ENCODE data around the gene GATA3. TPM values are rescaled to one million over a fixed set of nuclear protein-coding genes. Genes with fewer than 3 reads are reported as not detected.

GATA3 gene
- total RNA-seq, 1 experiment from 2014 or later, result 5.0 TPM

DNA sequence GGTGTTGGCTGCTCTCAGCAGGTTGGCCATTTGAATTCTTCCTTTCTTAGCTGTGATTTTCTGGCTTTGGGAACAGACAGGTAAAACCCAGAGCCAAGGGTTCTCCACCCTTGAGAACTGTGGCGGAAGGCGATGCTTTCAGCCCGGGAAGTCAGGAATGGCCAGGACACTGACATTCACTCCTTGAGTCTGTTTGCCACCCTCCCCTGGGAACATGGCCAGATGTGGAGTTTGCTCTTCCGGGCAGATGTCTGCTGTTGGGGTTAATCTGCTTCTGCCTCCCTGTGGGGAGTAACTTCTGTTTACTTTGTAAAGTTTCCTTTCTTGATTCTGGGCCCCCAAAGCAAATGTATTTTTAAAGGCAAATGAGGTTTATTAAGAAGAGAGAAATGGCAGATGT lies 17.7 kb downstream of the GATA3 start:
- Mint-ChIP-seq H3K36me3 (ENCODE audit: insufficient read depth, unreplicated experiment) (peaks cover 20% of the 10 kb centered on the region), H3K27ac (ENCODE audit: unreplicated experiment) (no peak overlapping the region), H3K9me3 (ENCODE audit: low read depth, unreplicated experiment) (no peaks in the 10 kb centered on the region), H3K4me3 (ENCODE audit: low read depth, unreplicated experiment) (no peak overlapping the region), H3K27me3 (ENCODE audit: unreplicated experiment) (no peaks in the 10 kb centered on the region), H3K4me1 (ENCODE audit: low read depth, unreplicated experiment) (no peaks in the 10 kb centered on the region)
- TF ChIP-seq, protein P1, sequence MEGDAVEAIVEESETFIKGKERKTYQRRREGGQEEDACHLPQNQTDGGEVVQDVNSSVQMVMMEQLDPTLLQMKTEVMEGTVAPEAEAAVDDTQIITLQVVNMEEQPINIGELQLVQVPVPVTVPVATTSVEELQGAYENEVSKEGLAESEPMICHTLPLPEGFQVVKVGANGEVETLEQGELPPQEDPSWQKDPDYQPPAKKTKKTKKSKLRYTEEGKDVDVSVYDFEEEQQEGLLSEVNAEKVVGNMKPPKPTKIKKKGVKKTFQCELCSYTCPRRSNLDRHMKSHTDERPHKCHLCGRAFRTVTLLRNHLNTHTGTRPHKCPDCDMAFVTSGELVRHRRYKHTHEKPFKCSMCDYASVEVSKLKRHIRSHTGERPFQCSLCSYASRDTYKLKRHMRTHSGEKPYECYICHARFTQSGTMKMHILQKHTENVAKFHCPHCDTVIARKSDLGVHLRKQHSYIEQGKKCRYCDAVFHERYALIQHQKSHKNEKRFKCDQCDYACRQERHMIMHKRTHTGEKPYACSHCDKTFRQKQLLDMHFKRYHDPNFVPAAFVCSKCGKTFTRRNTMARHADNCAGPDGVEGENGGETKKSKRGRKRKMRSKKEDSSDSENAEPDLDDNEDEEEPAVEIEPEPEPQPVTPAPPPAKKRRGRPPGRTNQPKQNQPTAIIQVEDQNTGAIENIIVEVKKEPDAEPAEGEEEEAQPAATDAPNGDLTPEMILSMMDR (IDR thresholded peaks at IDR 0.05; ENCODE audit: unreplicated experiment), result no peak
- intact Hi-C loops (cut with micrococcal nuclease; ENCODE audit: unreplicated experiment), result no loop called here
- BruUV-seq (replicated peaks), result no TSS peak
- CTCF ChIA-PET, result no interaction called here
- DNase-seq, result no peak

DNA sequence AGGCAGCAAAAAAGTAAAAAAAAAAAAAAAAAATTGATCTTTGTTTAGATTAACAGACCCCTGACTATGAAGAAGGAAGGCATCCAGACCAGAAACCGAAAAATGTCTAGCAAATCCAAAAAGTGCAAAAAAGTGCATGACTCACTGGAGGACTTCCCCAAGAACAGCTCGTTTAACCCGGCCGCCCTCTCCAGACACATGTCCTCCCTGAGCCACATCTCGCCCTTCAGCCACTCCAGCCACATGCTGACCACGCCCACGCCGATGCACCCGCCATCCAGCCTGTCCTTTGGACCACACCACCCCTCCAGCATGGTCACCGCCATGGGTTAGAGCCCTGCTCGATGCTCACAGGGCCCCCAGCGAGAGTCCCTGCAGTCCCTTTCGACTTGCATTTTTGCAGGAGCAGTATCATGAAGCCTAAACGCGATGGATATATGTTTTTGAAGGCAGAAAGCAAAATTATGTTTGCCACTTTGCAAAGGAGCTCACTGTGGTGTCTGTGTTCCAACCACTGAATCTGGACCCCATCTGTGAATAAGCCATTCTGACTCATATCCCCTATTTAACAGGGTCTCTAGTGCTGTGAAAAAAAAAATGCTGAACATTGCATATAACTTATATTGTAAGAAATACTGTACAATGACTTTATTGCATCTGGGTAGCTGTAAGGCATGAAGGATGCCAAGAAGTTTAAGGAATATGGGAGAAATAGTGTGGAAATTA lies 19.4 kb downstream of the GATA3 start:
- CTCF ChIA-PET, result interaction anchor here (0.7 kb wide), 1 partner anchor 247 kb away, joined by 3 read pairs; no protein-coding TSS in a partner anchor
- TF ChIP-seq, protein P1 (IDR thresholded peaks at IDR 0.05; ENCODE audit: unreplicated experiment), result no peak
- H3K36me3 Mint-ChIP-seq (ENCODE audit: insufficient read depth, unreplicated experiment), result peaks cover 20% of the 10 kb centered on the region
- no TSS peak for BruUV-seq (replicated peaks)
- intact Hi-C loops (cut with micrococcal nuclease; ENCODE audit: unreplicated experiment), result no loop called here
- no peaks in the 10 kb centered on the region for H3K4me1 Mint-ChIP-seq (ENCODE audit: low read depth, unreplicated experiment)
- no peak overlapping the region for H3K4me3 Mint-ChIP-seq (ENCODE audit: low read depth, unreplicated experiment)
- no peaks in the 10 kb centered on the region for H3K9me3 Mint-ChIP-seq (ENCODE audit: low read depth, unreplicated experiment)
- no peaks in the 10 kb centered on the region for H3K27me3 Mint-ChIP-seq (ENCODE audit: unreplicated experiment)
- no peak overlapping the region for H3K27ac Mint-ChIP-seq (ENCODE audit: unreplicated experiment)
- DNase-seq, result no peak

DNA sequence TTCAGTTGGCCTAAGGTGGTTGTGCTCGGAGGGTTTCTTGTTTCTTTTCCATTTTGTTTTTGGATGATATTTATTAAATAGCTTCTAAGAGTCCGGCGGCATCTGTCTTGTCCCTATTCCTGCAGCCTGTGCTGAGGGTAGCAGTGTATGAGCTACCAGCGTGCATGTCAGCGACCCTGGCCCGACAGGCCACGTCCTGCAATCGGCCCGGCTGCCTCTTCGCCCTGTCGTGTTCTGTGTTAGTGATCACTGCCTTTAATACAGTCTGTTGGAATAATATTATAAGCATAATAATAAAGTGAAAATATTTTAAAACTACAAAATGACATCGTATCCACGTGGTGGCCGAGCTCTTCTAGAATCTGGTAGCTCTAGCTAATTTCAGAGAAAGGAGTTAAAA lies 20.4 kb downstream of the GATA3 start:
- H3K27me3 Mint-ChIP-seq (ENCODE audit: unreplicated experiment), result no peaks in the 10 kb centered on the region
- peaks cover 20% of the 10 kb centered on the region for H3K36me3 Mint-ChIP-seq (ENCODE audit: insufficient read depth, unreplicated experiment)
- H3K4me1 Mint-ChIP-seq (ENCODE audit: low read depth, unreplicated experiment), result no peaks in the 10 kb centered on the region
- no peak for DNase-seq
- intact Hi-C loops (cut with micrococcal nuclease; ENCODE audit: unreplicated experiment), result no loop called here
- H3K9me3 Mint-ChIP-seq (ENCODE audit: low read depth, unreplicated experiment), result no peaks in the 10 kb centered on the region
- H3K27ac Mint-ChIP-seq (ENCODE audit: unreplicated experiment), result no peak overlapping the region
- TF ChIP-seq, protein P1 (IDR thresholded peaks at IDR 0.05; ENCODE audit: unreplicated experiment), result no peak
- H3K4me3 Mint-ChIP-seq (ENCODE audit: low read depth, unreplicated experiment), result no peak overlapping the region
- CTCF ChIA-PET, result no interaction called here
- BruUV-seq (replicated peaks), result no TSS peak

DNA sequence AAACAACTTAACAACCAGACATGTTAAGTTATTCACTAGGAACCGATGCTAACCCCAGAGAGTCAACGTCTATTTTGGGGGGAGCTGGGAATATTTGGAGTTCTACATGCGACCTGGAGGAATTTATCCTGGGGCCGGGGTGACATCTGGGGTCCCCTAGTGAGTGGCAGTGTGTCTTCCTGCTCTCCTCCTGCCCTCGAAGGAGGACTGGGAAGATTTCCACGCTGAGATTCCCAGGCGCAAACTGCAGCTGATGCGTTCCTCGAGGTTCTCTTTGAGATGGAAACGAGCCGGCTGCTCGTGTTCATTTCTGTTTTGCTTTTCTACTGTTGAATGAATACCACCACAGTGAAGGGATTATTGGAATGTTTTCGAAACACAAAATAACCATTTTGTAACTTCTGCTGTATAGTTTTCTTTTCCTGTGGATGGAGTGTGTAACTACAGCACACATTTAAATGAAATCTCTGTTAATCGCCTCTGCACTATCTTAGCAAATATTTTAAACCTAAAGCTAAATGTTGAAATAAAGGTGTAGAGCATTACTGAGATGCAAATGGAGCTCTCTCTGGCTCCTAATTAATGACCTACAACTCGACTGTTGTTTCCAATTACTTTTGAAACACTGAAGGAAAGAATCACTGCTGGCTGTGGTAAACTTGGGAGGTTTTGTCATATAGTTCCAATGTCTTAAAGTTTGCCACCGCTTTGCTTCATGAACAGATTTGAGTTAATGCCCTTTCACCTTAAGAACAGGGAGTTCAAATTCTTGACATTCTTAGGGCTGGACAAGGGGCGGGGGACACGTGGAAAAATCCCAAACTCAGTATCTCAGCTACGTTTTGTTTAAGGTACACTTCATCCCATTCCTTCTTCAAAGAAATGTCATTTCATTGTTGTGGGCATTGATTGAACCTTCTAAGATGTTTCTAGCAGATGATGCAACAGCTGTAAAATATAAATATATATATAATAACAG lies 21.1 kb downstream of the GATA3 start:
- intact Hi-C loops (cut with micrococcal nuclease; ENCODE audit: unreplicated experiment), result no loop called here
- BruUV-seq (replicated peaks), result no TSS peak
- TF ChIP-seq, protein P1 (IDR thresholded peaks at IDR 0.05; ENCODE audit: unreplicated experiment), result no peak
- no peak for DNase-seq
- no peak overlapping the region for H3K27ac Mint-ChIP-seq (ENCODE audit: unreplicated experiment)
- H3K4me3 Mint-ChIP-seq (ENCODE audit: low read depth, unreplicated experiment), result no peak overlapping the region
- H3K9me3 Mint-ChIP-seq (ENCODE audit: low read depth, unreplicated experiment), result no peaks in the 10 kb centered on the region
- peaks cover 13% of the 10 kb centered on the region for H3K36me3 Mint-ChIP-seq (ENCODE audit: insufficient read depth, unreplicated experiment)
- H3K4me1 Mint-ChIP-seq (ENCODE audit: low read depth, unreplicated experiment), result no peaks in the 10 kb centered on the region
- CTCF ChIA-PET, result no interaction called here
- H3K27me3 Mint-ChIP-seq (ENCODE audit: unreplicated experiment), result no peaks in the 10 kb centered on the region
